HTERT RPE-1 (cell line): ENCODE measurements around the gene C14orf180.
"Not testable (repeated sequence)": the region's sequence is repeated elsewhere in the genome, so short reads cannot be mapped to it uniquely, and the experiment has no call there.

Source experiments
- in situ Hi-C: fragments of 300-500 bp; cut with MboI; formaldehyde crosslinking; loops from 4 replicates; pipeline ENCODE4 v1.14.3; 2020; ENCODE audit warnings: low sequenced_read_pairs

Gene C14orf180

GRCh38 chr14:104577426-104577825, 2.1 kb upstream of the C14orf180 start:
- in situ Hi-C loops = no loop called here

DNA sequence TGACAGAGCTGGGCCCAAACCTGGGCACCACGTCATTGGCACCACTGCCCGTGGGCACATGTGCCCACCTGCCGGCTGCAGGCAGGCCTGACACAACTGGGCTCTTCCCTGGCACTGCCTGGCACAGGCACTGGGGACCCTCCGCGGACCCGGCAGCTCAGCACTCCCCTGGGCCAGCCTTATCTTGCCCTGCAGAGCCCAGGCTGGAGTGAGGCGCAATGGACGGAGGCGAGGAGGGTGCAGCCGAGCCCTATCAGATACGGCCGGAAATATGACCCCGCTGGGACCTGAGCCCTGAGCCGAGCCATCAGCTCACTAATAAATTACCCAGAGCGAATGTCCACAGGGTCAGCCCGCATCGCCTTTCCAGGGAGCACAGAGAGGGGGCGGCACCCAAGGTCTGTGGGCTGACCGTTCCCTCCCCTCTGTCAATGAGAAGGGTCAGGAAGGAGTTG, 1.7 kb upstream of the C14orf180 start:
- in situ Hi-C loops = no loop called here

DNA sequence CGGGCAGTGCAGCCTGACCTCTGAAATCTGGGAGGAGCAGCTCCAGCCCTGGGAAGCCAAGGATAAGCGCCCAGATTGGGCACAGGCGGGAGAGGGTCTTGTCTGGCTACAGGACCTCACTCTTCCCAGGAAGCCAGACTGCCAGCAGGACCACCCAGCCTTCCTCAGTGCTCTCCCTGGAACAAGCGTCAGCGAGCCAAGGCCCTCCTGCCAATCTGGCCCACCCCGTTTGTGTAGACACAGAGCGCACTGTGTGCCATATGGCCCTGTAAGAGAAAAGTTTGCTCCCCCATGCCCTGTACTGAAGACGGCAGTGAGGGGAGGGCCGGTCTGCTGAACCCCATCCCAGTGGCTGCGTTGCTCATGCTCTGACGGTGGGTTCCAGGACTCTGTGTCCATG, 1.2 kb upstream of the C14orf180 start:
- in situ Hi-C loops = no loop called here

- in situ Hi-C loops = not testable (repeated sequence)
Observed at GRCh38 chr14:104579939-104580338, 375 bp downstream of the C14orf180 start.

GRCh38 chr14:104580961-104581360, 1.4 kb downstream of the C14orf180 start:
- in situ Hi-C loops = no loop called here

DNA sequence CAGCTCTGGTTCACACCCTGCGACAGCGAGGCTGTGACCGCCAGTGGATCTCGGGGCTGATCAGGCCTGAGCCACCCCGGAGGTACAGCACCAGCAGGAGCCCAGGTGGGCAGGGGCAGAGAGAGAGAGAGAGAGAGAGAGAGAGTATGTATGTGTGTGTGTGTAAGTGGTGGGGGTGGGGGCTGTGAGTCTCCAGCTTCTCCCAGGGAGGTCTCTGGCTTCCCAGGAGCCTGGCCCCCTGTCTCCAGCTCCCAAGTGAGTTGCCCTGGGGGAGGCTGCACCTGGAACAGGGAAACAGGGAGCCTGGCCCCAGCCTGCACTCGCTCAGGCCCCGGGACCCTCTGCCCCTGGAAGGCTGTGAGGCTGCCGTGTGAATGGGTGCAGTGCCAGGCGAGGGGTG, 2.0 kb downstream of the C14orf180 start:
- in situ Hi-C loops = no loop called here

DNA sequence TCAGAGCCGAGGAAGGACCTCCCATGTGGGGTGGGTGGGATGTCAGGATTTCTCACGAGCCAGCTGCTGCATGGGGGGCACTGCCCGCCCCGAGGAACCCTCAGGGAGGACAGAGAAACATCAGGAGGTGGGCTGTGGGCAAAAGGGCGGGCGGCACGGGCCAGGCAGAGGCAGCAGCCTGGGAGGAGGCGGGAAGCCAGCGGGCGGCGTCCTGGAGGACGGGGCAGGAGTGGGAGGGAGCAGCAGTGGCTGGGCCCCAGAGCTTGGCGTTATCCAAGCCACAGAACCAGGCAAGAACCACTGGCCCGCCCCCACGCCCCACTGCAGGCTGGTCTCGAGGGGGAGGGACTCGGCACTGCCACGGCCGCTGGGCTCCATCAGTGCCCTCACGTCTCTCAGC, 2.4 kb downstream of the C14orf180 start:
- in situ Hi-C loops = no loop called here

- in situ Hi-C loops = no loop called here
Observed at GRCh38 chr14:104582662-104583061, 3.1 kb downstream of the C14orf180 start.

GRCh38 chr14:104583424-104584306, 4.1 kb downstream of the C14orf180 start:
- in situ Hi-C loops = no loop called here

GRCh38 chr14:104584557-104584956, 5.0 kb downstream of the C14orf180 start:
- in situ Hi-C loops = no loop called here

- in situ Hi-C loops = no loop called here
Observed at GRCh38 chr14:104585966-104586697, 6.6 kb downstream of the C14orf180 start.

- in situ Hi-C loops = no loop called here
Observed at GRCh38 chr14:104586832-104587620, 7.5 kb downstream of the C14orf180 start.

DNA sequence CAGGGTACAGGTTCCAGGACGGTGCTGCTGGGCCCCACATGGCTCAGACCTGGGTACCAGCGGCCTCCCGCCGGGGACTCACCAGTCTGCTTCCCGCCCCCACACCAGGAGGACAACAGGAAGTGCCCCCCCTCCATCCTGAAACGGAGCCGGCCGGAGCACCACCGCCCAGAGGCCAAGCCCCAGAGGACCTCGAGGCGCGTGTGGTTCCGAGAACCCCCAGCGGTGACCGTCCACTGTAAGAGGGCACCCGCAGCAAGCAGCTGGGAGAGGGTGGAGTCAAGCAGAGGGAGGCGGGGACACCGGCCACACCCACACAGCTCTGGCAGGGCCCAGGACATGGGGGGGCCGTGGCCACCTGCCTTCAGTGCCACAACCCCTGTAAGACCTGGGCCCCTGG, 8.1 kb downstream of the C14orf180 start:
- in situ Hi-C loops = no loop called here

- in situ Hi-C loops = no loop called here
Observed at GRCh38 chr14:104588066-104588857, 8.7 kb downstream of the C14orf180 start.

- in situ Hi-C loops = no loop called here
Observed at GRCh38 chr14:104589338-104590195, 10.0 kb downstream of the C14orf180 start.

- in situ Hi-C loops = no loop called here
Observed at GRCh38 chr14:104590240-104590965, 10.8 kb downstream of the C14orf180 start.

- in situ Hi-C loops = no loop called here
Observed at GRCh38 chr14:104591031-104591430, 11.5 kb downstream of the C14orf180 start.

GRCh38 chr14:104591506-104592291, 12.1 kb downstream of the C14orf180 start:
- in situ Hi-C loops = no loop called here
